HL-60/S4 treated with phorbol 12-myristate 13-acetate at 8.2 ng/mL for 4 days and 3 days (cell line): Measurements from ENCODE around the gene ZNF219.

Experiments used
- in situ Hi-C: fragments of 300-500 bp; cut with MboI; formaldehyde crosslinking; loops from 2 replicates; pipeline ENCODE4 v1.15.0; 2022; ENCODE audit warnings: low sequenced_read_pairs

The ZNF219 gene

DNA sequence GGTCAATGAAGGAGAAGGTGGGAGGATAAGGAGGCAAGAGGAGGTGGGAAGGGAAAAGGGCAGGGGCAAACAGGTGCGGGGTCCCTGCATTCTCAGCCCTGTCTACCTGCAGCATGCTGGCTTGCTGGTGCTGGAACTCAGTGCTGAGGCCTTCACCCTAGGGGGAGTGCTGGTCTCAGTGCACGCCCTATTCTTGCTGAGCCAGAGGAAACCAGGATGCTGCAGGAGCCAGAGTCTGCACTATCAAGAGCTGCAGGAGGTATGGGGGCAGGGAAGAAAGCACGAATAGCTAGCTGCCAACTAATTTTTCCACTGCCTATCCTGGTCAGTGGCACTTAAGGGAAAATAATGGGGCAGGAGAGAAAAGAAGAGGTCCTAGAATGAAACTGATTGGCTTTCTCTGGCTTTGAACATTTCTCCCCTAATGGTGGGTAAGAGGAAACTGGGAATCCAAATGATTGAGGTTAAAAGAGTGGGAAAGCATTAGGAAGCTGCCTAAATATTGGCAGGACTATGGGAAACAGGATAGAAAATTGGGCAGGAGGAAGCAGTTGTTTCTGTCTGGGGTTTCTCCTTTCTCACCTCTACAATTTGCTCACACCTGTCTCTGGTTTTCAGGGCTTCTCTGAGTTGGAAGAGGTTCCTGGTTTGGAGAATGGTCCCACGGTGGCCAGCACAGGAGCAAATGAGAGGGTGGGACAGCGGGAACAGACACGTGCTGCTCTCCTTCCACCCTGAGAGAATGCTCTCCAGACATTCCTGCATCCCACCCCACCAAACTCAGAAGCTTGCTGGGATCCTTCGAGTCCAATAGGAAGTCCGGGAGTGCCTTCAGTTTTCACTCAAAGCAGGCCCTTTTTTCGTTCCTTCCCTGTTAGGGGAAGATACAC lies 4.3 kb upstream of the ZNF219 start:
- in situ Hi-C loops, result loop anchor here (5.0 kb wide), 1 partner anchor 90 kb away; no protein-coding TSS in a partner anchor

DNA sequence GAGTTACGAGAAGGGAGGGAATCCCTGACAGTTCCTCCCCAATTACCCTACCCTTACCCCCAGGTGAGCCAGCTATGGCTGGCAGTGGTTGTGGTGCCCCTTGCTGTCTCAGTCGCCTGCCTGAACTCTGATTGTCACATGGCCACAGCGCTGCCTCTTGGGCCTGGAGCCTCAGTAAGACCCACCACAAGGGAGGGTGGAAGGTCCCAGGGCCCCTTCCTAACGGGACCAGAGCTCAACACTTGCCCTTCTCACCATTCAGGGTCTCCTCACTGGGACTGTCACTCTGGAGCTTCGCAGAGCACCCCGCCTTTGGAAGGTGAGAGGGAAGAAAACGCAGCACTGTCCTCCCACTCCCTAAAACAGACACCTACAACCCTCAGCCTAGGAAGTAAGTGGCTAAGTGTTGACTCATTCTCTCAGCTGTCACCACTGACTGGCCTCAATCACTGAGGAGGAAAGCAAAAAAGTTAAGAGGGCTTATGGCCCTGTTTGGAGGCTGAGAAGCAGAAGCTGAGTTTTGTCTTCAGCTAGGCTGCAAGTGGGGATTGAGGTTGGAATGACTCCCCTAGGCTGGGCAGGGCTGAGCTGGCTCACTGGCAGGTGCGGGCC lies 3.5 kb upstream of the ZNF219 start:
- in situ Hi-C loops, result loop anchor here (5.0 kb wide), 1 partner anchor 90 kb away; no protein-coding TSS in a partner anchor

DNA sequence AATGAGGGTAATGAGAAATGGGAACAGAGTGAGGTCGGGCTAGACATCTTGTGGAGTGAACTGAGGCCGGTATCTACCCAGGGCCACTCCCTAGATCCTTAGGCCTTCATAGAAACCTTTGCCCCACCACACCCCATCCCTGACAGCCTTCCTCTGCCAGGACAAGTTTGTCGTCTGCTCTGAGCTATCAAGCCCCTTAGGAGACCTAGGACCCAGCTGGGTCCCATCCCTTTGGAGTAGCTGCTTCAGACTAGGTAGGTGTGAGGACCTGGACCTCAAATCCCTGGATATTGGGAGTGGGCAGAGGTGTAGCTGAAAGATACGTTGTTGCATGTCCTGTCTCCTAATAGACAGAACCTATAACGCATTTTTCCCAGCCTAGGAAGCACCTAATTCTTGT lies 2.5 kb upstream of the ZNF219 start, which contains the start of gene TMEM253:
Gene TMEM253 (plus strand): TSS at position 136 of the 400 bp plus-strand sequence. CDS start 278 bp downstream, outside the sequence.
- in situ Hi-C loops, result loop anchor here (5.0 kb wide), 1 partner anchor 89 kb away; no protein-coding TSS in a partner anchor

DNA sequence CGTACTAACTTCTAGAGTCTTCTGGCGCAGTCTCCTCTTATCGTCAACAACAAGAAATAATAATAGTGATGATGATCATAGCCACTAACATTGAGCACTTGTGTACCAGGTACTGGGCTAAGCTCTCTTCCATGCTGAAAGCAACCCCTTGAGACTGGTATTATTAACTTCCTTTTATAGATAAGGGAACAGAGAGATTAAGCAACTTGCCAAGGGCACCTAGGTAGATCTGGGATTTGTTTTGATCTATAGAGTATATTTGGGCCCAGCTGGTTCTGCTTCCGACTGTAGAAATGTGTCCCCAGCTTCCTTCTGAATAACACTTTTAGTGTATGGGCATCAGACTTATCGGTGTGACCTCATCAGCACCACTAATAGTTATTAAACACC lies 1.1 kb upstream of the ZNF219 start:
- in situ Hi-C loops, result no loop called here

DNA sequence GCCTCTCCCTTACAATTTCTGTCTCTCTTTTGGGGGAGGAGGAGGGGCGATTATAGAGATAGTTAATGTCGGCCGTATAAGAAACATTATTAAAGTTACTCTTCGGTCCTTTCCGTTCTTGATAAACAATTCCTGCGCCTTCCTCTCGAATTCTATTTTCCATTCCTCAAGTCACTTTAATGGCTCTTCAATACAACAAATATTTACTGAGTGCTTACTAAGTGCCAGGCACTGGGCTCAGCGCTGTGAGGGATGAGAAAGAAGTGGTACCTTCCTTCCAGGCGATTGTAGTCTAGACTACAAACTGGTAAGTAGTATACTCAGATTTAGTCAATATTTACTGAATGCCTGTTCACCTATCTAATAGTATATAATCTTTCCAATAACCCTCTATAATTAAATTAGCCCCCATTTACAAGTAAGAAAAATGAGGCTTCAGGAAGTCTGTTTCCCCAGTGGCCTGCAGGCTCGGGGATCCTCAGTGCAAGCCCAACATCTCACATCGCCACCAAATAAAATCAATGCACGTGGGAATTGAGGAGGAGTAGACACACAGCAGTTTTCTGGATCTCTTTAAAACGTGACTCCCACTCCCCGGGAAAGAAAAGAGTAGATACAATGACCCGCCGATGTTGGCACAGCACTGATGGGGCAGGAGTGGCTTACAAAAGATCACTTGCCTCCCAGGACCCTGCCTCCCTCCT lies 589 bp upstream of the ZNF219 start:
- in situ Hi-C loops, result no loop called here

DNA sequence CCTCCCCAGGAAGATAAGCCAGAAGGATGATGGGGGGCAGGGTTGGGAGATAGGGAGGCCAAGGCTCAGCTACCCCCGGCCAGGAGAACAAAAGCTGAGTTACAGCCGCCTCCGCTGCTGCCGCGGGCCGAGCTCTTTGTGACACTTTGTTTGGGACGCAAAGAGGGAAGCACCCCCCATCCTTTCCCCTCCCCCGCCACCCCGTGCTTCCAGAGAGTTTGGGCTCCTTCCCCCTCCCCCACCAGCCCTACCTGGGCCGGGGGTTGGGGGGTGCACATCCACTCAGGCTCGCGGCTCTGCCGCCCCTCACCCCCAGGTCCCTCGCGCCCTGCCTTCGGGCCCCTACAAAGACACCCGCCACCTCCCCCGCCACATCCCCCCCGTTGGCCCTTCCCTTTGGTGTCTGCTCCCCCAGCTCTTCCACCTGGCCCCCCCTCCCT lies 799 bp downstream of the ZNF219 start:
- in situ Hi-C loops, result no loop called here

DNA sequence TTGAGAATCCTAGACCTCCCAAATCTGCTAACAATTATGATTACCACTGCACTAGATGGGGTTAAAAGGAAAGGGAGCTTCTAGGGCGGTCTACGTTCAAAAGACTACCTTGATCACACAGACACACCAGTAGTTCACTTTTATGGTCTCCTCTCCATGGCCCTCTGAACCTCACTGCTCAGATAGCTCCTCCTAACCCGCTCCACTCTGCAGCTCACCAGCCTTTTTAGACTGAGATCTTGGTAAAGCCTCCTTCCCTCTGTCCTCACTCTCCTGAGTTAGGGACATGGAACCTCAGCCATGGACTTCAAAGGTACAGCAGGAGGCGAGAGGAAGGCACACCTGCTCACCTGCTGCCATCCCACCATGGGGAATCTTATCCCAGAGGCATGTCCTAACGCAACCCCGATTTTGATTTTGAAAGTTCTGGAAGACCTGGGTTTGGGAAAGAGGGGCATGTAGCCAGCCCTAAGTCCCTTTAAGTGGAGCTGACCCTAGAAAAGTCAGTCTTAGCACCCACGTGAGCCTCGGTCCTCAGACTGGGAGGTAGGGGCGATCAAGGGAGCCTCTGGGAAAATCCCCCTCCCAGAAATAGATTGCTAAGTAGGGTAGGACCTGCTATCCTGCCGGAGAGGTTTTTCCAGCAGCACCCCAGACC lies 1.3 kb downstream of the ZNF219 start:
- in situ Hi-C loops, result no loop called here

DNA sequence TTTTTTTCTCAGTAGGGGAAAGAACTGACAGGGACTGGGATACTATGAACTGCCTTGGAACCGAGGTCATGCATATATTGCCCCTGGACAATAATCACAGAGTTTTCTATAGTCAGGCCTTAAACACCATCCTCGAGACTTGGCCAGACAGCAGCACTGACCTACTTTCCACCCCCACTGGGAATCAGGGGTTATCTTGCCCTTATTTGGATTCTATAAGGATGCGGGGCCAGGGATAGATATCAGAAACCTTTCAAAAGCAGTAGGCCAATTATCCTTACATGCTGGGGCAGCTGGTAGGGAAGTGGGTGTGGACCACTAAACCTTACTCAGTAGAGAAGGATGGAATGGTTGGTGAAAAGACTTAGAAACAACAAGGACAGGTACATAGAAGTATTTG lies 2.0 kb downstream of the ZNF219 start:
- in situ Hi-C loops, result no loop called here

DNA sequence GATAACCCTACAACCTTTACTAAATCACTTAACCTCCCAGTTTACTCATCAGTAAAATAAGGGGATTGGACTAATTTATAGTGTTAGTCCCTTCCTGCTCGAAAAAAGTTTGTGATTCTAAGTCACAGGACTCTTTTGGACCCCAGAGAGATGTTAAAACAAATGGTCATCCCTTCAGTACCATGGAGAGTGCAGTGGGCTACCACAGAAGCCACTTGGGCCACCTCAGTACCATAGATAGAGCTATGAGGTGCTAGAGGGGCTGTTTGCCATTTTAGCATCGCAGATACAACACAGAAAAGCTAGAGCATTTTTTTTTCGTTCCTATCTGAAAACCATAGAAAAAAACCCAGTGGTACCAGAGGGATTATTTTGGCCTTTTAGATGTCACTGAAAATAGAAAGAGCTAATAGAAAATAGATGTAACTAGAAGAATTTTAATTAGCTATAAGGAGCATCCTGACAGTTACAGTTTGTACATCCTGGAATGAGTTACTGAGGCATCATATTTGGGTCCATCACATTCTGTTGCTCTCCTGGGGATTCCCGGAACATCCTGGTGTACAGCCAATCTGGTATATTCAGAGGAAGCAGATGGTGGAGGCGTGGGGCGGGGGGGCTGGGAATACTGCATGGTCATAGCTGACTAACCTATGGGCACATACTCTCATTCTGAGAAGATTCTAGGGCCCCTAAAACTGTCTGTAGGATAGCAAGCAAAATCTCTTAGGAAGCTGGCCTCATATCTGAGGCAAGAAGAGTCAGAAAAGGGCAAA lies 2.8 kb downstream of the ZNF219 start:
- in situ Hi-C loops, result no loop called here

DNA sequence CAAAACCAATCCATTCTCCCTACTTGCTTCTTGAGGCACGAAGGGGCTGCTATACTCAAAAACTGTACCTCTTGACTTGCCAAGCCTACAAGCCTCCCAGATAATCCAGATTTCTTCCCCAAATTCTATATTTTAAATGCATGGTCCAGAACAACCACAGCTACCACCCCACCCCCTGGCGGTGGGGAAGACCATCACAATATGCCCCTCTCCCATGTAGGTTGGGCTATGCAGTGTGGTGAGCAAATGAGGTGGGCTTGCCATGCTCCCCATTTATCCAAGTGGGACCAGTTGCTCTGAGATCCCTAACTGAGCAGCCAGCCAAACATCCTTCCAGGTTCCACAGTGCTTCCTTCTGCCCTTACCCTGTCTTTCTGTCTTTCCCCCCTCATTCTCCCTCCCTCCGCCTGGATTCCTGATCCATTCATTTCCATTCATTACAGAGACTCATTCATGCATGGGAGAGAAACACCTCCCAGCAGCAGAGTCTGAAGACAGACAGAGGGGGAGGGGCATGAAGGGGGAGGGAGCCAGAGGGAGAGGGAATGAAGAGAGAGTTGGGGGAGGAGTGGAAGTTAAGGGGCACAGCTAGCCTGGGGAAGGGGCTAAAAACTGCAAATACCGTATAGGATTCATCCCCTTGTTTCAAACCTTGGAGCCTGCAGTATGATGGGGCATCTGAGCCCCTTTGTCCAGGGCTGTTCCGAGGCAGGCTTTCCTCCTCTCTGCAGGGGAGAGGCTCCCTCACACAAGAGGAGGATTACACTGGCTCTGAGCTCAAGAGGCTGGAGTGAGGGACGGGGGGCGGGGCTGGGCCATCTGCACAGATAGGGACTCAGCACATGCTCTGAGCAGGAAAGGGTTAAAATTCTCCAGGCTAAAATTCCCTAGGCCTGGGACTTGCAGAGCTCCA lies 4.4 kb downstream of the ZNF219 start:
- in situ Hi-C loops, result no loop called here

DNA sequence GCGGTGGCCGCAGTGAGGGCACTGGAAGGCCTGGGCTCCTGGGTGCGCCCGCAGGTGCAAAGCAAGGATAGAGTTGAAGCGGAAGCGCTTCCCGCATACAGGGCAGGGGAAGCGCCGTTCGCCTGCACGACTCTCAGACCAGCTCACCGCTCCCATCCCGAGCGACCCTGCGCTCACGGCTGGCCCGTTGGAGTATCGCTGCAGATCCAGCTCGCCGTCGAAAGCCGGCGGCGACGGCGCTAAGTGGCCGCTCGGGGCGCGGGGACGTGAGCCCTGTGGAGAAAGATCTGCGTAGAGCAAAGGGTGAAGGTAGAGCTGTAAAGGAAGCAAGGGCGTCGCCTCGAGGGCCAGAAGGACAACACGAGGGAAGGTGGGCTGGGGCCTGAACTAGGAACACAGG lies 5.4 kb downstream of the ZNF219 start:
- in situ Hi-C loops, result no loop called here

DNA sequence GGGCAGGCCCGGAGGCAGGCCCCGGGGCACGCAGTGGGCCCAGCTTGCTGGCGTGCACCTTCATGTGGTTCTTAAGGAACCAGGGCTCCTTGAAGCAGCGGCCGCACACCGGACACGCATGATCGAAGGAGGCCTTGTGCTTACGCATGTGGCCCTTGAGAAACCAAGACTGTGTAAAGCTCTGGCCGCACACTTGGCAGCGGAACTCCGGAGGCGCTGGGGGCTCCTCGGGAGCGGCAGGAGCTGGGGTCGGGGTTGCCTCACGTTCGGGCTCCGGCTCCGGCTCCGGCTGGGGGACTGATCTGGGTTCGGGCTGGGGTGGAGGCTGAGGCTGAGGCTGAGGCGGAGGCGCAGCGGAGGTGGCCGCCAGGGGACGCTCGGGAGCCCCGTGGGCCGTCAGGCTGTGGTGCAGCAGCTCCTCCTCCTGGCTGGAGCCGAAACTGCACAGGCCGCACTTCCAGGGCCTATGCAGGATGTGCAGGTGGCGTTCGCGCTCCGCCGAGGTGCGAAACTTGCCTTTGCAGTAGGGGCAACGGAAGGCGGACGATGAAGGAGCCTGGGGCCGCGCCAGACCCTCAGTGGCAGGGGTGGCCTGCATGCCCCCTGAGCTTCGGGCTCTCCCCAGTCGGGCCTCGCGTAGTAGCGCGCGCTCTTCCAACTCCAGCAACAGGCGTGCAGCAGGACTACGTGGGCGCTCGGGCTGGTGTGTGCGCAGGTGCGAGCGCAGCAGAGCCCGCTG lies 6.0 kb downstream of the ZNF219 start:
- in situ Hi-C loops, result no loop called here

DNA sequence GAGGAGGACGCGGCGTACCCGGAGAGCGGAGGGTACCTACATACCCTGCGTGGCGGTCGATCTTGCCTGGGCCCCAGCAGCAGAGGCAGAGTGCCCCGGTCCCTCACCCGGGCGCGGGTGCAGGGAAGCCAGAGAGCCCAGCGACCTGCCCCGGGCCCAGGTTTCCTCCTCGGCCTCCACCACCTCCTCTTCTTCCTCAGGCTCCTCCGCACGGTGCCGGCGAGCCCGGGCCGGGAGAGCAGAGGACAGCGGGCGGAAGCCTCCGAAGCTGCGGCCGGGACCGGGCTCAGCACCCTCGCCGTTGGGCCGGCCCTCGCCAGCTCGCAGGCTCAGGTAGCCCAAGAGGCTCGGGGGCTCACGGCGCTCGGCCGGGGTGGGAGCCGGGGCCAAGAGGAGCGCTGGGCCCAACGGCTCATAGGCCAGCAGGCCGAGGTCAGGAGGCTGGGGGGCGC lies 6.6 kb downstream of the ZNF219 start:
- in situ Hi-C loops, result no loop called here

DNA sequence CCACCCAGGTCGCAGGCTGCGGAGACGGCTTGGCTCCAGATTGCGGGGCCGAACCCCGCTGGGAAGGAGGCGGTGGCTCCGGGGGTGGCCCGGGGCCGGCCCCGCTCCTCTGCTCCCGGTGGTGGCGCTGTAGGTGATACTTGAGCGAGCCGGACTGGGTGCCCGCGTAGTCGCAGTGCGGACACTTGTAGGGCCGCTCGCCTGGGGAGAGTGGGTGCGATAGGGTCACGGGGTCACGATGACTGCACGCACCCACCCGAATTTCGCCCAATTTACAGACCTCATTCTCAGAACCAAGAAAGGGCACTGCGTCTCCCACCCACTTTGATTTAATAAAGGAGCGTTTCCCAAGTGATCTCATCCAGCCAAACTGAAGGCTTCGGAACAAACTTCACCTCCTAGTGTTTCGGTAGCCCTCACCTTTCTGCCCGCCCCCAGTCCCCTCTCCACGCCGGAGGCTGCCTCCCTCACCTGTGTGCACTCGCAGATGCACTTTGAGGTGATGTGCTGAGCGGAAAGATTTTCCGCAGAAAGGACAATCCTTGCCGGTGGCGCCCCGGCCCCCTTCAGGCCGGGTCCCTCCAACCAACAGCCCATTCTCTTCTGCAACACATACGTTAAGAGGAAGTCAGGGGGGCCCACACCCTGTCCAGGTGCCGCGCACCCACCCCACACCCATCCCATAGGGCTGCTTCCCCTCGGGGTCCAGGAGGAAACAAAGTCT lies 7.4 kb downstream of the ZNF219 start:
- in situ Hi-C loops, result no loop called here

DNA sequence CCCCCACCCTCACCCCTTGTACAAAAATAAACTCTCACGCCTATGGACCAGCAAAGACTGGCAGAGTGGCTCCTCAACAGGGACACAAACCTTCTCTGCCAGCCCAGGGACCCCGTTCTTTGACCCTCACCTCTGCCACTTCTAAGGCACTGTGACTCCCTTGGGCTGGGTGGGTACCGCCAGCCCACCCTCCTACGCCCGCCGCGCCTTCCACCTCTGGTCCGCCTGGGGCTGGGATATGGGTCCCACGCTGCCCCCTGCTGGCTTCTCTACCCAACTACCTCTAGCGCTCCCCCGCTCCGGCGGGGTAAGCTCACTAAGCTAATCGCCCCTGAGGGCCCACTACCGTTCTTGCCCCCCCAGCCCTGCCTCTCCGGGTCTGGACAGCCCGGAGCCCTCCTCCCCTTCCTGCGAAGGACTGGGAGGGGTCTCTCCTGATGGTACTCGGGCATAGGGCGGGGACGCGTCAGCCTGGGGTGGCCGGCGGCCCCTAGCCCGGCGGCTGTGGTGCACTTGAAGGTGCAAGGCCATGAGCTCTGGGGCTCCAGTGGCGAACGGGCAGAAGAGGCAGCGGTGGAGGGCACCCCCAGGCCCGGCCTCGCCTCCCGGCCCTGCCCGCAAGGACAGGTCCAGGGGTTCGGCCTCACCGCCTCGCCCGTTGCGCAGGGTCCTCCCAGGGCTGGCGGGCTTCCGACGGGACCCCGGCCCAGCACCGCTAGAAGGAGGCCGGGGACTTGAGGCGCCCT lies 8.1 kb downstream of the ZNF219 start:
- in situ Hi-C loops, result no loop called here

DNA sequence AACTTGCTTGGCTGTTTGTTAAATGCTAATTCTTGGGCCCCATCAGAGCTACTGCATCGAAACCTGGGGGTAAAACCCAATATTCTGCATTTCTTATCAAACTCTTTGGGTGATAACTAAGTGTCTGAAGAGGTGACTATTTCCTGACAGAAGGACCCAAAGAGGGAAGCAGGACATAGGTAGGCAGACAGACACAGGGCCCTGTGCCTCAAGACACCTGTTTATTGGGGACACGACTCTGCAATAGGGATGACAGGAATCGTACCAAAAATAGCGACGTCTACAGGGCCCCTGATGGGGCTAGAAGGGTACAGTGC lies 8.6 kb downstream of the ZNF219 start:
- in situ Hi-C loops, result no loop called here

DNA sequence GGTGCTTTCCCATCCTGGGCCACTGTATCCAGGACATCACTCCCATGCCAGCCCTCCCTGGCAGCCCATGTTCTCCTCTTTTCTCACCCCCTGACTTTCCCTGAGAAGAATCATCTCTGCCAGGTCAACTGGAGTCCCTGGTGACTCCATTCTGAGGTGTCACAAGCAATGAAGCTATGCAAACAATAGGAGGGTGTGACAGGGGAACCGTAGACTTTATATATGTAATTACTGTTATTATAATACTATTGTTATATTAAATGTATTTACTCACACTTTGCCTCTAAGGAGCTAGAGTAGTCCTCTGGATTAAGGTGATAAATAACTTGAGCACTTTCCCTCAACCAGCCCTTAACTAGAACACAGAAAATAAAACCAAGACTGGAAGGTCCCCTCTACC lies 9.2 kb downstream of the ZNF219 start:
- in situ Hi-C loops, result no loop called here
